Loucy (cell line): ENCODE data around the gene SIM2.

Source experiments
- H2AFZ ChIP-seq: fragments of 200-600 bp; sonication (generic); 2 replicates; pipeline ENCODE4 v1.6.0; 2016; ENCODE audit warnings: antibody characterized with exemption, mild to moderate bottlenecking, low read length, moderate library complexity
- H3F3A ChIP-seq: fragments of 200-600 bp; 2 replicates; pipeline ENCODE4 v1.6.0; 2016; ENCODE audit warnings: antibody characterized with exemption, low read depth, mild to moderate bottlenecking
- H3K27me3 ChIP-seq: fragments of 200-600 bp; sonication (generic); 2 replicates; pipeline ENCODE4 v1.6.1; 2014; ENCODE audit warnings: low read length, mild to moderate bottlenecking; ENCODE audit not compliant: insufficient read depth, poor library complexity, severe bottlenecking
- H3K36me3 ChIP-seq: fragments of 200-600 bp; sonication (generic); 2 replicates; pipeline ENCODE4 v1.6.1; 2016; ENCODE audit warnings: low read length; ENCODE audit not compliant: insufficient read depth
- H3K4me1 ChIP-seq: fragments of 200-600 bp; sonication (generic); 2 replicates; pipeline ENCODE4 v1.5.1; 2014; ENCODE audit warnings: low read length, mild to moderate bottlenecking; ENCODE audit not compliant: insufficient read depth, poor library complexity, severe bottlenecking
- H3K4me2 ChIP-seq: fragments of 200-600 bp; sonication (generic); 2 replicates; pipeline ENCODE4 v1.6.0; 2014; ENCODE audit warnings: antibody characterized with exemption, low read length, low read depth, mild to moderate bottlenecking; ENCODE audit not compliant: poor library complexity, severe bottlenecking
- H3K4me3 ChIP-seq: fragments of 200-600 bp; sonication (generic); 2 replicates; pipeline ENCODE4 v1.5.1; 2014; ENCODE audit warnings: low read length, mild to moderate bottlenecking, mixed read lengths; ENCODE audit not compliant: poor library complexity, severe bottlenecking
- H3K79me2 ChIP-seq: fragments of 200-600 bp; sonication (generic); 2 replicates; pipeline ENCODE4 v1.6.1; 2014; ENCODE audit warnings: low read length; ENCODE audit not compliant: insufficient read depth
- H3K9ac ChIP-seq: fragments of 200-600 bp; sonication (generic); 2 replicates; pipeline ENCODE4 v1.6.0; 2014; ENCODE audit warnings: mild to moderate bottlenecking, low read depth, low read length, moderate library complexity; ENCODE audit not compliant: poor library complexity, severe bottlenecking
- H3K9me2 ChIP-seq: fragments of 200-600 bp; sonication (generic); replicated peaks from 2 replicates; pipeline ENCODE4 v1.6.1; 2016; ENCODE audit warnings: low read depth, low read length, mixed read lengths
- H3K9me3 ChIP-seq: fragments of 200-600 bp; sonication (generic); 2 replicates; pipeline ENCODE4 v1.6.1; 2014; ENCODE audit warnings: mild to moderate bottlenecking, antibody characterized with exemption, low read length, low read depth; ENCODE audit not compliant: insufficient read depth
- H4K20me1 ChIP-seq: fragments of 200-600 bp; sonication (generic); 2 replicates; pipeline ENCODE4 v1.6.0; 2014; ENCODE audit warnings: antibody characterized with exemption, low read length, mild to moderate bottlenecking; ENCODE audit not compliant: insufficient read depth, poor library complexity, severe bottlenecking
- EZH2phosphoT487 ChIP-seq: fragments of 200-600 bp; IDR thresholded peaks from 2 replicates; pipeline ENCODE4 v1.6.1; 2018; ENCODE audit warnings: antibody characterized with exemption, mild to moderate bottlenecking, moderate library complexity, borderline replicate concordance
- TF ChIP-seq, protein P1 (sequence below): fragments of 200-600 bp; sonication (generic); conservative IDR thresholded peaks from 2 replicates; pipeline ENCODE4 v1.5.1; 2014; ENCODE audit warnings: mild to moderate bottlenecking, antibody characterized with exemption, low read length

SIM2 gene, protein sequence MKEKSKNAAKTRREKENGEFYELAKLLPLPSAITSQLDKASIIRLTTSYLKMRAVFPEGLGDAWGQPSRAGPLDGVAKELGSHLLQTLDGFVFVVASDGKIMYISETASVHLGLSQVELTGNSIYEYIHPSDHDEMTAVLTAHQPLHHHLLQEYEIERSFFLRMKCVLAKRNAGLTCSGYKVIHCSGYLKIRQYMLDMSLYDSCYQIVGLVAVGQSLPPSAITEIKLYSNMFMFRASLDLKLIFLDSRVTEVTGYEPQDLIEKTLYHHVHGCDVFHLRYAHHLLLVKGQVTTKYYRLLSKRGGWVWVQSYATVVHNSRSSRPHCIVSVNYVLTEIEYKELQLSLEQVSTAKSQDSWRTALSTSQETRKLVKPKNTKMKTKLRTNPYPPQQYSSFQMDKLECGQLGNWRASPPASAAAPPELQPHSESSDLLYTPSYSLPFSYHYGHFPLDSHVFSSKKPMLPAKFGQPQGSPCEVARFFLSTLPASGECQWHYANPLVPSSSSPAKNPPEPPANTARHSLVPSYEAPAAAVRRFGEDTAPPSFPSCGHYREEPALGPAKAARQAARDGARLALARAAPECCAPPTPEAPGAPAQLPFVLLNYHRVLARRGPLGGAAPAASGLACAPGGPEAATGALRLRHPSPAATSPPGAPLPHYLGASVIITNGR

DNA sequence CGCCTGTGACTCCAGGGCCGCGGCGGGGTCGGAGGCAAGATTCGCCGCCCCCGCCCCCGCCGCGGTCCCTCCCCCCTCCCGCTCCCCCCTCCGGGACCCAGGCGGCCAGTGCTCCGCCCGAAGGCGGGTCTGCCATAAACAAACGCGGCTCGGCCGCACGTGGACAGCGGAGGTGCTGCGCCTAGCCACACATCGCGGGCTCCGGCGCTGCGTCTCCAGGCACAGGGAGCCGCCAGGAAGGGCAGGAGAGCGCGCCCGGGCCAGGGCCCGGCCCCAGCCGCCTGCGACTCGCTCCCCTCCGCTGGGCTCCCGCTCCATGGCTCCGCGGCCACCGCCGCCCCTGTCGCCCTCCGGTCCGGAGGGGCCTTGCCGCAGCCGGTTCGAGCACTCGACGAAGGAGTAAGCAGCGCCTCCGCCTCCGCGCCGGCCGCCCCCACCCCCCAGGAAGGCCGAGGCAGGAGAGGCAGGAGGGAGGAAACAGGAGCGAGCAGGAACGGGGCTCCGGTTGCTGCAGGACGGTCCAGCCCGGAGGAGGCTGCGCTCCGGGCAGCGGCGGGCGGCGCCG, at the start of gene SIM2:
Gene SIM2, plus strand, starts transcription at position 135 of the 565 bp plus-strand sequence. CDS start 632 bp downstream, outside the sequence.
- Histone ChIP-seq H3K4me2 (no peak within 1 kb of the TSS), H3F3A (no peaks in the 10 kb centered on the region), H3K4me1 (no peaks in the 10 kb centered on the region), H3K4me3 (no peak within 1 kb of the TSS), H4K20me1 (no peaks in the 10 kb centered on the region), H2AFZ (no peak within 1 kb of the TSS), H3K9me3 (no peaks in the 10 kb centered on the region), H3K9me2 (no peaks in the 10 kb centered on the region), H3K9ac (no peak within 1 kb of the TSS), H3K79me2 (no peaks in the 10 kb centered on the region), H3K36me3 (no peaks in the 10 kb centered on the region), H3K27me3 (no peaks in the 10 kb centered on the region)
- TF ChIP-seq, protein P1, sequence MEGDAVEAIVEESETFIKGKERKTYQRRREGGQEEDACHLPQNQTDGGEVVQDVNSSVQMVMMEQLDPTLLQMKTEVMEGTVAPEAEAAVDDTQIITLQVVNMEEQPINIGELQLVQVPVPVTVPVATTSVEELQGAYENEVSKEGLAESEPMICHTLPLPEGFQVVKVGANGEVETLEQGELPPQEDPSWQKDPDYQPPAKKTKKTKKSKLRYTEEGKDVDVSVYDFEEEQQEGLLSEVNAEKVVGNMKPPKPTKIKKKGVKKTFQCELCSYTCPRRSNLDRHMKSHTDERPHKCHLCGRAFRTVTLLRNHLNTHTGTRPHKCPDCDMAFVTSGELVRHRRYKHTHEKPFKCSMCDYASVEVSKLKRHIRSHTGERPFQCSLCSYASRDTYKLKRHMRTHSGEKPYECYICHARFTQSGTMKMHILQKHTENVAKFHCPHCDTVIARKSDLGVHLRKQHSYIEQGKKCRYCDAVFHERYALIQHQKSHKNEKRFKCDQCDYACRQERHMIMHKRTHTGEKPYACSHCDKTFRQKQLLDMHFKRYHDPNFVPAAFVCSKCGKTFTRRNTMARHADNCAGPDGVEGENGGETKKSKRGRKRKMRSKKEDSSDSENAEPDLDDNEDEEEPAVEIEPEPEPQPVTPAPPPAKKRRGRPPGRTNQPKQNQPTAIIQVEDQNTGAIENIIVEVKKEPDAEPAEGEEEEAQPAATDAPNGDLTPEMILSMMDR = no peak
- TF ChIP-seq EZH2phosphoT487 = no peak

DNA sequence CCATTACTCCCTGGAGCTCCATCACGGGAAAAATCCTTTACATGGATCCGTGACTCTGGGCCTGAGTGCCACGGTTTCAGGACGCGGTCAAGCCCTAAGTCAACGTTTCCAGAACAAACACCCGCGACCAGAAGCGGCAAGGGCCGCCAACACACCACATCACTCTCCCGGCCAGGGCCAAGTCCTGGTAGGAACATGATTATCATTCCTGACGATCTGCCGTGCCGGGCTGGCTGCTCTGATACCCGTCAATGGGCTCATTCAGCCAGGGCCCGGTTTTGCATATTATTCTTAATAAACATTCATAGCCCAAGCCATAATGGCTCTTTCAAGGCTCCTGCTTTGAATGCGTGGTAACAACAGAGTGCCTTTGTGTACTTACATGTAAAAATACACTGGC, 44.6 kb upstream of the SIM2 start:
- Histone ChIP-seq H3K4me2 (no peak overlapping the region), H3K4me3 (no peak overlapping the region), H3K4me1 (no peaks in the 10 kb centered on the region), H2AFZ (no peak overlapping the region), H3K9ac (no peak overlapping the region), H3K9me3 (no peaks in the 10 kb centered on the region), H3F3A (no peaks in the 10 kb centered on the region), H3K9me2 (no peaks in the 10 kb centered on the region), H3K27me3 (no peaks in the 10 kb centered on the region), H3K36me3 (no peaks in the 10 kb centered on the region), H3K79me2 (no peaks in the 10 kb centered on the region), H4K20me1 (no peaks in the 10 kb centered on the region)
- TF ChIP-seq, protein P1 = no peak
- no peak for TF ChIP-seq EZH2phosphoT487

DNA sequence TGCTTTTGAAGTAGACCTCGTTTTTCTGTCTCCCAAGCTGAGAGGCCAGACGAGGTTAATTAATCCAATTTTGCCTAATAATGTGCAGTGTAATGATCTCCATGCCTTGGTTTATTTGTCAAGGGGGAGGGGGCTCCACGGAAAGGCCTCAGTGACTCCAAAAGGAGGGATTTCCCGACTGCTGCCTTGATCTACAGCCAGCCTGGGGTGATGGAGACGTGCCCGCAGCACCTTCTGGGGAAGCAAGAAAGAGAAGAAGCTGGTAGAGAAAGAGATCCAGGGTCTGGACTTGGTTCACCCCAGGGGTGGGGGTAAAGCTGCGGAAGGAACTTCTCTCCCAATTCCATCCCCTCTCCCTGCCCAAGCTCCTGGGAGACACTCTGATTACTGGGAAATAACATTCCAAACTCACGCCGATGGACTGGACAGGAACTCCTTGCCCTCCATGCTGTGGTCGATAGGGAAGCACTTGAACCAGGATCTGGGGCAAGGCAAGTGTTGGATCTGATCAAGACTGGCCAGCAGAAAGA, 44.1 kb upstream of the SIM2 start:
- Histone ChIP-seq H3K9me3 (no peaks in the 10 kb centered on the region), H2AFZ (no peak overlapping the region), H4K20me1 (no peaks in the 10 kb centered on the region), H3K4me3 (no peak overlapping the region), H3K9ac (no peak overlapping the region), H3K79me2 (no peaks in the 10 kb centered on the region), H3K9me2 (no peaks in the 10 kb centered on the region), H3K4me2 (no peak overlapping the region), H3K36me3 (no peaks in the 10 kb centered on the region), H3K4me1 (no peaks in the 10 kb centered on the region), H3F3A (no peaks in the 10 kb centered on the region), H3K27me3 (no peaks in the 10 kb centered on the region)
- TF ChIP-seq EZH2phosphoT487 = no peak
- TF ChIP-seq, protein P1 = no peak
